CD4-positive, alpha-beta T cell treated with Interleukin-4 for 4 hours (primary cell): Measurements from ENCODE around the gene LRRC74A.
"Not testable (repeated sequence)": the region's sequence is repeated elsewhere in the genome, so short reads cannot be mapped to it uniquely, and the experiment has no call there.

Experiments used
- DNase-seq: peaks from one replicate; pipeline ENCODE4 v3.0.0-alpha.2; 2020

LRRC74A gene

GRCh38 chr14:76898006-76898405, 71.8 kb downstream of the LRRC74A start:
- not testable (repeated sequence) for DNase-seq

GRCh38 chr14:76900682-76901081, 74.5 kb downstream of the LRRC74A start:
- no peak for DNase-seq

DNA sequence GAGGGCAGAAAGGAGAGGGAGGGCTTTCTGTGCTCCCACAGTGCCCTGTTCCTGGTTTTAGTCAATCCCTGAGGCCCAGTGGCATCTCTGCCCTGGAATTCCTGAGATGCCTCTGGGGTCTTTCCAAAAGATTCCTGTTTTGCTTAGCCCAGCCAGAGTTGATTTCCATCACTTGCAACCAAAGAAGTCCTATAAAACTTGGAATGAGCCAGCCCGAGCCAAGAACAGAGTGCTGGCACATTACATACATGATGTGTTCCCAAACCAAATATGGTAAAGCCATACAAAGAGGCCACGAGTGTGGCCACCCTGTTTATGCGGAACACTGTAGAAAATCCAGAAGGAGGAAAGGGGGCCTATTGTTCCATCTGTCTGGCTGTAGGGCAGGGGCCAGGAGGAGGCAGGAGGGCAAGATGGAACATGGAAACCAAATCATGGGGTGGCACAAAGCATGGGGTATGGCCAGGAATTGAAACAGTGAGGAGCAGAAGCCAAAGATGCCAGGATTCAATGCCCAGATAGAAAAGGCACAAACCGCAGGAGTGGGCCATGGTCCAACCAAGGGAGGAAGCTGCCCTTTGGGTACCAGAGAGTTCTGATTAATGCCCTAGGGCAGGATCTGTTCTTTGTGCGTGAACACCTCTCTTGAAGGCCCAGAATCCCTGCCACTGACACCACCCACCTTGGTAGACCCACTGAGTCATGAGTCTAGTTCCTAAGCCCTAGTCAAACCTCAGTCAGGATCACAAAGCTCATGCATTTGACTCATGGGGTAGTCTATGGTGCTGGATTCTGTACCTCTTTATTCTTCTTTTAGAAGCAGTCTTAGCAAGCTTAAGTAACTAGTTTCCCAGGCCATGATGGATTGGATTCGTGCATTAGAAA, 75.2 kb downstream of the LRRC74A start:
- no peak for DNase-seq

DNA sequence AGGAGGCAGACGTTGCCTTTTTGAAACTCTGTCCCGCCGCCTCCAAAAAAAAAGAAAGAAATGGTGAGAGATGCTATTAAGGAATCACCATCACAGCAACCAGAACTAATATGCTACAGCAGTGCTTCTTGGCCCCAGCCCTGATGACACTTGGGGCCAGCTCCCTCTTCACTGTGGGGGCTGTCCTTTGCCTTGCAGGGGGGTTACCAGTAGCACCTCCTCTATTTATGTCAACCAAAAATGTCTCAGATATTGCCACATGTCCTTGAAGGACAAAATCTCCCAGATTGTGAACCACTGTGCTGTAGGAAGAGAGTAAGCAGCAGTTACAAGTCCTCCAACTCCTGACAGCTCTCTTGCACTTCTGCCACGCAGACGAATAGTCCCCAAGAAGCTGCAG, 76.4 kb downstream of the LRRC74A start:
- no peak for DNase-seq

DNA sequence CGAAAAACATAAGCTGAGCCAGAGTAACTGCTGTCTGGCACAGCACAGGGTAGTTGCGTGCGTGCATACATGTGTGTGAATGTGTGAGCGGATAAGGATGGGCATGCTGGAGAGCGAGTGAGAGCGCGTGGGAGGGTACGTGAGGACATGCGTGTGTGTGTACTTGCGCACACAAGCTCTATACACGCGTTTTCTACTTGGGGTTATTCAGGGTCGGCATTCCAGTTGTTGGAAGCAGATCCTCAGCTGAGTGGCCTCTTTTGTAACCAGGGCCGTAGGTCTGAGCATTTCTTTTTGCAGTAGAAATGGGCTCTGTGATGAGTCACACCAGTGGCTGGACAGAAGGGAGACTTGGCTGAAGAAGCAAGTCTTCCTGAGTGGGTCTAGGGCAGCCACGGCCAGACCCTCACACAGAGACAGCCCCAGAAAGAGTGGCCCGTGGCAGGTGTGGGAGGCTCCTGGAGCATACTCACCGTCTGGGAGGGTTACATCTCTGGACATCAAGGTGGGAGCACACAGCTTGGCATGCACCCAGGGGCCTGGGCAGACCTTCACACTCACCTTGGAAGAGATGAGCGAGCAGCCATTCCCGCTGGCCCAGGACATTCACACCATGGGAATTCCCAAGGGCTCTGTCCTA, 78.0 kb downstream of the LRRC74A start:
- DNase-seq: no peak

GRCh38 chr14:76904740-76905569, 78.7 kb downstream of the LRRC74A start:
- DNase-seq: peak; percentile 82

- DNase-seq: peak; percentile 48
Observed at GRCh38 chr14:76908834-76909233, 82.6 kb downstream of the LRRC74A start.

DNA sequence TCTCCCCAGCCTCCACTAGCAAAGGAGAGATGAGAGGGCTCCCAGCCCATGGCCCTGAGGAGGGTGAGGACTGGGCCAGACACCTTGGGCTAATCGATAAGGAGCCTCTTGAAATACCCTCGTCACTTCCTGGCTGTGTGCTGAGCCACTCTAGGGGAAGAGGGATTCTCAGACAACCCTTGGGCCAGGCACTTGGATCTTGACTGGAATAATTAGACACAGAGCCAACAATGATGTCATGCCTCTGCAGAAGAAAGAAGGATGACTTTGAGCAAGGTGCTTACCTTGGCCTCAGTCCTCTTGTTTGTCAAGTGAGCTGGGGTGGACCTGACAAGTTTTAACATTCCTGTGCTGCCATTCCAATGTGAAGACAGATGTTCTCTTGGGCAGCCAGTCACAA, 83.1 kb downstream of the LRRC74A start:
- DNase-seq: no peak

DNA sequence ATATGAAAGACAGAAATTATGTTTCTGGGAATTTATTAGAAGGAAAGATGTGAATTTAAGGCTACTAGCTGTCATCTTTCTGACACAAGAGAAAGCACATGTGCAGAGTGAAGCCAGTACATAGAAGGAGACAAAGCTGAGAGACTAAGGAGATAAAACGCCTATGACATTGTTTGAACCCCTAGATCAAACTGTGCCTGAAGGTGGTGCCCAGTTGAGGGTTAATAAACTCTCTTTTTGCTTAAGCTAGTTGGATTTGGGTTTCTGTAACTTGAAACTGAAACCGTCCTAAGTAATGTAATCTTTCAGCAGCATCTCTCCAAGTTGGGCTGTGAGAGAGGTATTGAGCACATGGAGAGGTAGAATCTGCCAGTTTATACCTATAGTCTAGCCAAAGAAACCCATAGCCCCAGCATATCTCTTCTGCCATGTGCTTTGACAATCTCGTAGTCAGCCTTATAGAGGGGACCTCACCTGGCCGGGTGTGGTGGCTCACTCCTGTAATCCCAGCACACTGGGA, 84.2 kb downstream of the LRRC74A start:
- DNase-seq: no peak

- no peak for DNase-seq
Observed at GRCh38 chr14:76911473-76911872, 85.3 kb downstream of the LRRC74A start.

DNA sequence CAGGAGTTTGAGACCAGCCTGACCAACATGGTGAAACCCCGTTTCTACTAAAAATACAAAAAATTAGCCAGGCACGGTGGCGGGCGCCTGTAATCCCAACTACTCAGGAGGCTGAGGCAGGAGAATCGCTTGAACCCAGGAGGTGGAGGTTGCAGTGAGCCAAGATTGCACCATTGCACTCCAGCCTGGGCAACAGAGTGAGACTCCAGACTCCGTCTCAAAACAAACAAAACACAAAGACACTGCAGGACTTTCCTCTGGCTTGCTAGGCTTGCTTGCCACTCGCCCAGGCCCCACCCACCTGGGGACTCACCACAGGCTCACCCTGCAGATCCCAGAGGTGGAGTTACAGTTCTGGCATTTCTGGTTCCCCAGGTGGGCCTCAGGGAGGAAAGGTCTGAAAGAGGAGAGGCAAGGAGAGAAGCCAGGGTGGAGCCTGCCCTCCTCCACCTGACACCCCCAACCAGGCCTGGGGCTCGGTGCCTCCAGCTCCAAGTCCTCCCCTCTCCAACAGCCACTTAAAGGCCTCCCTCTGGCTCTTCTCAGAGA, 88.4 kb downstream of the LRRC74A start:
- DNase-seq: not testable (repeated sequence)

GRCh38 chr14:76916040-76916715, 90.0 kb downstream of the LRRC74A start:
- no peak for DNase-seq

- no peak for DNase-seq
Observed at GRCh38 chr14:76917158-76917596, 91.0 kb downstream of the LRRC74A start.

- no peak for DNase-seq
Observed at GRCh38 chr14:76917745-76918255, 91.6 kb downstream of the LRRC74A start.

DNA sequence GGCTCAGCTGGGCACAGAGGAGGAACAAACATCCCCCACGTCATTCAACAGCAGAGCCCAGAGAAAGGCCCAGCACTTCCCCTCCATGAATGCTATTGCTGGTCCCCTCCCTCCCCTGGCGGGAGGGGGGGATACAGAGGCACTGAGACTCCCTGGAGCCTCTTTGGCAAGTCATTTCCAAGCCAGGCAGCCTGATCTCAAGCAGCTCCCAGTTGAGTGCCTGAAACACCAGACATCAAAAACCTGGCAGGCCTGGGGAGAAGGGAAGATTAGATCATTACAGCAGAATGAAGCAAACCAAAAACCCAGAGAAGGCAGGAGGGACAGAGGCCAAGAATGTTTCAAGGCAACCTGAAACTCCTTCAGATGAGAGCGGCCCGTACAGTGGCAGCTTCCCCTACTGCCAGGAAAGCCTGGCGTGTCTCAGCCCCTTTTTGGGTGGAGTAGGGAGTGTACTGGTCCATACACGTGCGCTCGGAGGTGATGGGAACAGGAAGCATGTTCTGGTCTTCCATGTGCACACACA, 92.1 kb downstream of the LRRC74A start:
- DNase-seq: no peak

DNA sequence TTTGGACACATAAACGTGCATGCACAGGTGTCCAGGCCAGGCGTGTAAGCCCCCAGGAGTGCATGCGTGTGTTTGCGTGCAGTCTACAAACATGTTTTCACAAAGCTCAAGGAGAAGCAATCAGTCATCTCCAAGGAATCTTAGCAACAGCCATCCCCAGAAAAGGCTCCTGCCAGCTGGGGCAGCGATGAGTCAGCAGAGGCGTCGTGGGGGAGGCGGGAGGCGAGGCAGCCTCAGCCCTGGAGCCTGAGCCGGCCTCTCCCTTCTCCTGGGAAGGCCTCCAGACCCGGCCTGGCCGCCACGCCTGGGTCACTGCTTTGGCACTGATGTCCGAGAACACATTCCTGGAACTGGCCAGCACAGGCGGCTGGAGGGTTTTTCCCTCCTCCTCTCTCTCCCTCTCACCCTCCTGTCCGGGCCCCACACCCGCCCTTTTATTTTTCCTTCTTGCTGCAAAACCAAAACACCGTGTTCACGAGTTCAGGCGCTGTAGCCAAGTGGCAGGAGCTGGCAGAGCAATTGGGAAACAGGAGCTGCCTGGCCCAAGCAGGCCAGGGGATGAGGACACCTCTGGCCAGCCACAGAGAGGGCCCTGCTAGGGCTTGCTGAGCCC, 92.7 kb downstream of the LRRC74A start:
- DNase-seq: no peak
